ENCODE results near the gene TEN1.

DNA sequence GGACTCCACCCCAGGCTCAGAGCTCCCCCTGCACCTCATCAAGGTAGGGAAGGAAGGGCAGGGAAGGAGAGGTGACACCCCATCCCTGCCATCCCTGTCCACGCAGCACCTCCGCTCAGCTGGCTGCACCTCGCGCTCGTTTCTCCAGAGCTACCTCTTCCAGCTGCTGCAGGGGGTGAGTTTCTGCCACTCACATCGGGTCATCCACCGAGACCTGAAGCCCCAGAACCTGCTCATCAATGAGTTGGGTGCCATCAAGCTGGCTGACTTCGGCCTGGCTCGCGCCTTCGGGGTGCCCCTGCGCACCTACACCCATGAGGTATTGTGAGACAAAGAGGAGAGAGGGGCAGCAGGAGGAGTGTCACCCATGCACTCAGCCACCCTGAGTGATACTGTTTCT, 23.1 kb downstream of the TEN1 start:
- TF ChIP-seq, protein P1, sequence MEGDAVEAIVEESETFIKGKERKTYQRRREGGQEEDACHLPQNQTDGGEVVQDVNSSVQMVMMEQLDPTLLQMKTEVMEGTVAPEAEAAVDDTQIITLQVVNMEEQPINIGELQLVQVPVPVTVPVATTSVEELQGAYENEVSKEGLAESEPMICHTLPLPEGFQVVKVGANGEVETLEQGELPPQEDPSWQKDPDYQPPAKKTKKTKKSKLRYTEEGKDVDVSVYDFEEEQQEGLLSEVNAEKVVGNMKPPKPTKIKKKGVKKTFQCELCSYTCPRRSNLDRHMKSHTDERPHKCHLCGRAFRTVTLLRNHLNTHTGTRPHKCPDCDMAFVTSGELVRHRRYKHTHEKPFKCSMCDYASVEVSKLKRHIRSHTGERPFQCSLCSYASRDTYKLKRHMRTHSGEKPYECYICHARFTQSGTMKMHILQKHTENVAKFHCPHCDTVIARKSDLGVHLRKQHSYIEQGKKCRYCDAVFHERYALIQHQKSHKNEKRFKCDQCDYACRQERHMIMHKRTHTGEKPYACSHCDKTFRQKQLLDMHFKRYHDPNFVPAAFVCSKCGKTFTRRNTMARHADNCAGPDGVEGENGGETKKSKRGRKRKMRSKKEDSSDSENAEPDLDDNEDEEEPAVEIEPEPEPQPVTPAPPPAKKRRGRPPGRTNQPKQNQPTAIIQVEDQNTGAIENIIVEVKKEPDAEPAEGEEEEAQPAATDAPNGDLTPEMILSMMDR (conservative IDR thresholded peaks at IDR 0.05 in 1 of 2, IDR thresholded peaks at IDR 0.05 in 1 of 2; ENCODE audit: extremely low read depth in 1 of 2, insufficient read depth in 1 of 2, low read depth in 1 of 2, low read length in 2 of 2): no peak
- no peak for TF ChIP-seq EZH2 (IDR thresholded peaks at IDR 0.05; ENCODE audit: borderline replicate concordance, low read length)

All from mammary epithelial cell (primary cell).